HepG2 (cell line): ENCODE results near the gene KRT71. TPM values are rescaled to one million over a fixed set of nuclear protein-coding genes. Genes with fewer than 3 reads are reported as not detected.

Experiments
- ATAC-seq: fragments of 200-7000 bp; cut with Tn5 transposase; 3 replicates; pipeline ENCODE4 v1.9.1; 2020; ENCODE audit warnings: mild to moderate bottlenecking, moderate library complexity
- BruUV-seq: library from RNA; stranded (reverse); fragments of 400-500 nt; replicated peaks from 2 replicates; lab custom pipeline; 2021; lab: Mats Ljungman, UMichigan
- CTCF ChIA-PET: fragments of 300-600 bp; formaldehyde crosslinking; extraction: SDS; loops from one replicate; lab custom pipeline; 2021; ENCODE audit warnings: low total read pairs, inconsistent platforms, low intra/inter-chr PET ratio; lab: Yijun Ruan, JAX
- POLR2A ChIA-PET: fragments of 350-600 bp; sonication (Branson Sonifier 250); formaldehyde crosslinking; loops from one replicate; lab custom pipeline; 2020; ENCODE audit warnings: antibody characterized with exemption, inconsistent platforms; lab: Yijun Ruan, JAX
- DNase-seq: peaks from one replicate; pipeline ENCODE4 v3.0.0-alpha.2; 2015; ENCODE audit warnings: low spot score
- FAIRE-seq: peaks from 3 replicates; lab custom pipeline; 2011; peaks lifted over from hg19 to GRCh38; lab: Jason Lieb, UNC
- H2AFZ ChIP-seq: one replicate; pipeline ENCODE4 v1.6.1; 2011; ENCODE audit warnings: low read length, inconsistent platforms
- H3K27ac ChIP-seq: fragments of 300-600 bp; 3 replicates; pipeline ENCODE4 v1.8.0; 2011; ENCODE audit warnings: mixed run types, mild to moderate bottlenecking, mixed read lengths, low read length, inconsistent platforms; ENCODE audit not compliant: insufficient read depth; ENCODE audit errors: extremely low read length
- H3K27me3 ChIP-seq, 2 experiments: fragments of 200-600 bp in 1 of 2; 2 replicates in 1 of 2; 3 replicates in 1 of 2; pipeline versions ENCODE4 v1.6.0 to v1.8.0; 2011; ENCODE audit warnings: low read length in 2 of 2, mild to moderate bottlenecking in 2 of 2, moderate library complexity in 2 of 2, inconsistent platforms in 1 of 2; ENCODE audit not compliant: insufficient read depth in 2 of 2, control insufficient read depth in 1 of 2
- H3K36me3 ChIP-seq, 2 experiments: fragments of 200-600 bp in 1 of 2; replicated peaks in 1 of 2; 2 replicates in 1 of 2; 3 replicates in 1 of 2; pipeline versions ENCODE4 v1.5.1 to v1.8.0; 2011; ENCODE audit warnings: low read length in 2 of 2, inconsistent platforms in 1 of 2; ENCODE audit not compliant: insufficient read depth in 2 of 2, control insufficient read depth in 1 of 2
- H3K4me1 ChIP-seq: 2 replicates; pipeline ENCODE4 v1.5.1; 2012; ENCODE audit warnings: low read length, inconsistent platforms; ENCODE audit not compliant: insufficient read depth
- H3K4me2 ChIP-seq: 2 replicates; pipeline ENCODE4 v1.6.0; 2011; ENCODE audit warnings: low read depth, low read length, inconsistent platforms
- H3K4me3 ChIP-seq, 3 experiments: fragments of 200-600 bp in 1 of 3; sonication (generic), shearing (Covaris generic) in 1 of 3; replicated peaks in 1 of 3; 2 replicates each; pipeline ENCODE4 v1.5.1; 2011 to 2016; ENCODE audit warnings: low read length in 3 of 3, inconsistent platforms in 2 of 3, low read depth in 2 of 3, mild to moderate bottlenecking in 2 of 3, control low read depth in 1 of 3, mixed read lengths in 1 of 3; ENCODE audit not compliant: insufficient read depth in 1 of 3
- H3K79me2 ChIP-seq: one replicate; pipeline ENCODE4 v1.6.1; 2011; ENCODE audit warnings: low read length, inconsistent platforms; ENCODE audit not compliant: insufficient read depth
- H3K9ac ChIP-seq: 2 replicates; pipeline ENCODE4 v1.6.0; 2011; ENCODE audit warnings: mild to moderate bottlenecking, low read depth, low read length, inconsistent platforms; ENCODE audit not compliant: insufficient read depth
- H3K9me3 ChIP-seq: 2 replicates; pipeline ENCODE4 v1.5.1; 2012; ENCODE audit warnings: mild to moderate bottlenecking, low read length
- H4K20me1 ChIP-seq: 2 replicates; pipeline ENCODE4 v1.6.0; 2011; ENCODE audit warnings: inconsistent platforms, mild to moderate bottlenecking, low read length, moderate library complexity; ENCODE audit not compliant: insufficient read depth
- AGO2 ChIP-seq: fragments of 200-400 bp; formaldehyde crosslinking; optimal IDR thresholded peaks from 2 replicates; pipeline ENCODE3; 2017; ENCODE audit warnings: mild to moderate bottlenecking, low read depth, low read length, moderate library complexity
- ARNTL ChIP-seq: sonication (generic); formaldehyde crosslinking; IDR thresholded peaks from 2 replicates; pipeline ENCODE4 v1.4.0; 2020; ENCODE audit warnings: mild to moderate bottlenecking, missing genetic modification reagents
- CEBPG ChIP-seq: IDR thresholded peaks from 2 replicates; pipeline ENCODE4 v1.6.1; 2016
- DPF2 ChIP-seq: sonication (generic); formaldehyde crosslinking; IDR thresholded peaks from 2 replicates; pipeline ENCODE4 v1.4.0; 2020; ENCODE audit warnings: mild to moderate bottlenecking, low read depth, missing genetic modification reagents, borderline replicate concordance
- FOXP4 ChIP-seq: sonication (generic); formaldehyde crosslinking; IDR thresholded peaks from 2 replicates; pipeline ENCODE4 v1.4.0; 2020; ENCODE audit warnings: missing genetic modification reagents
- MBD4 ChIP-seq: IDR thresholded peaks from 2 replicates; pipeline ENCODE4 v1.6.1; 2012; ENCODE audit warnings: low read length, inconsistent platforms, borderline replicate concordance
- PHF21A ChIP-seq: sonication (generic); formaldehyde crosslinking; IDR thresholded peaks from 2 replicates; pipeline ENCODE4 v1.5.0; 2020; ENCODE audit warnings: mild to moderate bottlenecking, missing genetic modification reagents
- ZNF407 ChIP-seq: sonication (generic); formaldehyde crosslinking; IDR thresholded peaks from one replicate; pipeline ENCODE4 v1.5.1; 2020; ENCODE audit warnings: mild to moderate bottlenecking, missing genetic modification reagents; ENCODE audit errors: not compliant biosample characterization
- ZNF549 ChIP-seq: sonication (generic); formaldehyde crosslinking; IDR thresholded peaks from 2 replicates; pipeline ENCODE4 v1.5.0; 2020; ENCODE audit warnings: missing genetic modification reagents
- ZSCAN9 ChIP-seq: IDR thresholded peaks from 2 replicates; pipeline ENCODE4 v1.6.1; 2016; ENCODE audit warnings: borderline replicate concordance
- WGBS: methylation state at CpG from one replicate; pipeline ENCODE4 v1.1.6; 2017; ENCODE audit warnings: low lambda C conversion rate; 5-methylcytosine and 5-hydroxymethylcytosine counted together
- in situ Hi-C: cut with HindIII; loops from 2 replicates; pipeline ENCODE4 v1.10.0; 2017; ENCODE audit warnings: low pct_unique_long_range_greater_than_20kb; ENCODE audit not compliant: extremely low pct_ligation_motif_present
- intact Hi-C: fragments of 100-400 bp; cut with micrococcal nuclease; formaldehyde crosslinking; loops from one replicate; pipeline ENCODE4 v1.10.0; 2022; ENCODE audit not compliant: unreplicated experiment
- polyA plus RNA-seq, 8 experiments: library from polyadenylated mRNA; depleted of rRNA in 3 of 8; stranded (reverse) in 7 of 8; unstranded in 1 of 8; fragments of >200 nt; fragmentation: Illumina TruSeq in 4 of 8; extraction: Trizol in 4 of 8; gene quantifications; 2 replicates each; pipeline versions ENCODE4 v1.2.1 to v1.2.3, GENCODE V29; 2011 to 2016; ENCODE audit warnings: low read depth in 4 of 8, missing spikeins in 1 of 8, mixed read lengths in 1 of 8; ENCODE audit not compliant: insufficient read depth in 1 of 8
- total RNA-seq, 5 experiments: library from RNA; depleted of rRNA; stranded (reverse); fragments of >200 nt; fragmentation: Illumina TruSeq; extraction: Trizol; gene quantifications; 2 replicates each; pipeline ENCODE4 v1.2.3, GENCODE V29; 2016; ENCODE audit warnings: low read depth in 1 of 5
- TF ChIP-seq, protein P1 (sequence below): sonication (generic); formaldehyde crosslinking; IDR thresholded peaks from 2 replicates; pipeline ENCODE4 v1.8.1; 2023; ENCODE audit warnings: missing genetic modification reagents, mild to moderate bottlenecking, borderline replicate concordance

Gene KRT71
- total and polyA plus RNA-seq, 2 of the 13 experiments (the other 11 are each of a cell fraction or from before 2014, with no cell fraction given) = not detected

DNA sequence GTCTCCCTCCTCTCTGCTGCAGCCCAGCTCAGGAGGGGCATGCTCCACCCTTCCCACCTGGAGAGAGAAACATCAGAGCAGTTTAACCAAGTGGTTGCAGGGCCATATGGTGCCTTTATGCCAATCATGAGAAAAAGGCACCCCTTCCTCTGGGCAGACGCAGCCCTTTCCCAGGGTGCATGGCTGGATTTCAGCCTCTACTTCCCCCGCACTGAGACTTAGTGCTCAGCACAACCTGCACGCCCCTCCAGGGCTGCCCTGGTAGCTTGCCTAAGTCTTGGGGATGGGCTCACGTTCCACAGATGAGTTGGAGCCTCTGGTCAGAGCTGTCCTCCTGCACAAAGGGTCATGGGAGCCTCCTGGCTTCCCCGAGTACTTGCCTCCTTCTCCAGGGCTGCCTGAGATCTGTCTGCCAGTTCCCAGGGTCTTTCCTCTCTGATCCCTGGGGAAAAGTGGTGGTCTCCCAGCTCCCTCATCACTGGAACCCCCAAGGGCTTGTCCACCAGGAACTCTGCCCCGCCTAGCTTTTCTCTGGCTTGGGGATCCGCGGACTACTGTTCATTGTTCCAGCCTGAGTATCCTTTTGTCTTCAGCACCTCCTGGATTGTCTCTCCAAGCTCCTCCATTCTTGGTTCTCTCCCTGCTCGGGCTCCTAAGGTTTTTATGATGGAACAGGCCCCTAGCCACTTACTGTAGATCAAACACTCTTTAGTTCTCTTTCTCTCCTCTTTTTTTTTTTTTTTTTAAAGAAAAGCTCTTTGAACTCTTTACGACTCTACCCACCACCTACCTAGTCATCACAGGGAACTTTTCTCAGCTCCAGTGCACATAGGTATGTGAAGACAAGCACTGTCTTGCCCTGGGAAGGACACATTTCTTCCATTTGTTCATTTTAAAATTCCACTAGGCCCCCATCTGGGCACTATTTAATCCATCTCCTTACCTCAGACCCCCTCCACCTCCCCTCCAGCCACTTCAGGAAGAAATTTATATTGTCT is 26.8 kb upstream of the KRT71 start:
- DNase-seq (no peak), ATAC-seq (no peak), FAIRE-seq (no peak)
- Histone ChIP-seq H3K36me3 (no peaks in the 10 kb centered on the region), H3K79me2 (no peaks in the 10 kb centered on the region), H3K9me3 (no peaks in the 10 kb centered on the region), H3K27ac (no peak overlapping the region), H3K4me1 (no peaks in the 10 kb centered on the region), H2AFZ (no peak overlapping the region), H3K9ac (no peak overlapping the region), H3K27me3 (peaks cover 2 to 55% of the 10 kb centered on the region in 2 experiments; a peak in 2 of 5 replicates), H3K4me2 (no peak overlapping the region), H4K20me1 (no peaks in the 10 kb centered on the region), H3K4me3 (no peak overlapping the region)
- 3% methylated on average over 8 of the region's 10 CpGs for WGBS
- CTCF ChIA-PET = no interaction called here
- POLR2A ChIA-PET = no interaction called here
- in situ Hi-C loops (loop anchor here (5.0 to 10.0 kb wide), 2 partner anchors 288 to 405 kb away; no protein-coding TSS in a partner anchor), intact Hi-C loops (no loop called here)
- TF ChIP-seq ZSCAN9 (CRISPR knock-in tag) (no peak), CEBPG (CRISPR knock-in tag) (no peak), ARNTL (CRISPR knock-in tag) (no peak), PHF21A (no peak), FOXP4 (CRISPR knock-in tag) (no peak), DPF2 (CRISPR knock-in tag) (no peak), AGO2 (no peak), ZNF549 (CRISPR knock-in tag) (no peak), ZNF407 (CRISPR knock-in tag) (no peak), MBD4 (no peak)
- TF ChIP-seq, protein P1, sequence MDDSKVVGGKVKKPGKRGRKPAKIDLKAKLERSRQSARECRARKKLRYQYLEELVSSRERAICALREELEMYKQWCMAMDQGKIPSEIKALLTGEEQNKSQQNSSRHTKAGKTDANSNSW (CRISPR knock-in tag) = no peak
- BruUV-seq = no TSS peak
